HT-29 (cell line): ENCODE results near the gene C1orf141. TPM values are rescaled to one million over a fixed set of nuclear protein-coding genes. Genes with fewer than 3 reads are reported as not detected.
"Not testable (repeated sequence)": the region's sequence is repeated elsewhere in the genome, so short reads cannot be mapped to it uniquely, and the experiment has no call there.

Experiments used
- DNase-seq: peaks from one replicate; pipeline ENCODE4 v3.0.0-alpha.2; 2015; ENCODE audit warnings: low spot score
- total RNA-seq: library from RNA; depleted of rRNA; stranded (reverse); fragments of >200 nt; shearing (Covaris generic); gene quantifications from 2 replicates; pipeline ENCODE4 v1.2.3, GENCODE V29; 2014; rRNA removed

Gene C1orf141
- not detected in 2 replicates for total RNA-seq

DNA sequence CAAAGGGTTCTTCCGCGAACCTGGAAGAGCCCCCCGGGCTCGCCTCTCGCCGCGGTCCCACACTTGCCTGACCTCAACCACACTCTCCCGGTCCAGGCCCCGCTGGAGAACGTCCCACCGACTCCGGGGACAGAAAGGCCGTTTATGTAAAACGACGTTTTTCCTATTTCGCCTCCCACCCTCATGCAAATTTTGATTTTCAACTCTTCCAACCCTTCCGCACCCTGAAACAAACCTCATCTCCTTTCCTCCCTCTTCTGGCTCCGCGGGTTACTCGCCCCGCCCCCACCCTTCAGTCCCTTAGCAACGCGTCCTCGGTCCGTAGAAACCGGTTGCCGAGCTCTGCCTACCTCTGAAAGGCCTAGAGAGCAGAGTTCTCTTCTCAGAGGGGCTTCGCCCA lies at the start of gene C1orf141:
C1orf141 (minus strand) TSS at position 276 of the 400 bp plus-strand sequence. CDS start 7,730 bp downstream, outside the sequence.
- DNase-seq, result no peak

- DNase-seq, result no peak
Measured at GRCh38 chr1:67175530-67176087, 40.8 kb upstream of the C1orf141 start.

- DNase-seq, result no peak
Measured at GRCh38 chr1:67174716-67175284, 40.0 kb upstream of the C1orf141 start.

DNA sequence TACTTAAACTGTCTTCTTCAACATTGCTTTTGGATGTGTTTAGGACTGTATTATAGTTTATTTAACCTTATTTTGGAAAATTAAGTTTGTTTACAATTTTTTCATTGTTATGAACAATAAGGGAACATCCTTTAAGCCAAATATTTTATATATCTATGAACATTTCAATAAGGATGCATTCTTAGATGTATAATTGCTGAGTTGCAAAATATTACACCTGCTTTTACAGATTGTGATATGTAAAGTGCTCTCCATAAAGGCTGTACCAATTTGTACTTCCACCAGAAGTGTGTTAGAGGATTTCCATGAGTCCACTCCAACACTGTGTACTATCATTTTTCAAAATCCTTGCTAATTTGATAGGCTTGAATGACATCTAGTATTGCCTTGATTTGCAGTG lies 39.2 kb upstream of the C1orf141 start:
- DNase-seq, result no peak

GRCh38 chr1:67171978-67172377 lies 37.2 kb upstream of the C1orf141 start:
- DNase-seq, result no peak

DNA sequence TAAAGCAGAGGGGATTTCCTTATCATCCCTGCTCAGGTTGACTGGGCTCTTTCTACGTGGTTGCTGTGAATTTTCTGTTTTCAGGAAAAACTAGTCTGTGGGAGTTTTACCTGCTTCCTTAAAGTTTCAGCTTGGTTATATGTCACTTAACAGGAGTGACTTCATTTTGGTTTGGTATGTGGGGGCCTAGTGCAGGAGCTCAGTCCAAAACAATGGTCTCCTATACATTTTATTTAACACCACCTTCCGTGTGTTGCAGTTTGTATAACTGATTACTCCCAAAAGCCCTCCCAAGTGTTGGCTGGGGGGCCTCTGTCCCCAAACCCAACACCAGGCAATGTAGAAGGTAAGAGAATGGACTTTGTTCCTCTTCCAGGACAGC lies 36.8 kb upstream of the C1orf141 start:
- no peak for DNase-seq

- DNase-seq, result no peak
Measured at GRCh38 chr1:67170751-67171573, 36.2 kb upstream of the C1orf141 start.

- peak; percentile 7 for DNase-seq
Measured at GRCh38 chr1:67169932-67170331, 35.2 kb upstream of the C1orf141 start.

GRCh38 chr1:67169496-67169895 lies 34.7 kb upstream of the C1orf141 start:
- no peak for DNase-seq

GRCh38 chr1:67166196-67166595 lies 31.4 kb upstream of the C1orf141 start, which contains the start of gene IL23R:
TSS of gene IL23R (plus strand) at chr1:67166454. CDS start at chr1:67168121, 1,667 bp downstream.
- DNase-seq, result no peak

- no peak for DNase-seq
Measured at GRCh38 chr1:67165468-67166041, 30.8 kb upstream of the C1orf141 start.

- peak; percentile 18 for DNase-seq
Measured at GRCh38 chr1:67162954-67163353, 28.2 kb upstream of the C1orf141 start.

DNA sequence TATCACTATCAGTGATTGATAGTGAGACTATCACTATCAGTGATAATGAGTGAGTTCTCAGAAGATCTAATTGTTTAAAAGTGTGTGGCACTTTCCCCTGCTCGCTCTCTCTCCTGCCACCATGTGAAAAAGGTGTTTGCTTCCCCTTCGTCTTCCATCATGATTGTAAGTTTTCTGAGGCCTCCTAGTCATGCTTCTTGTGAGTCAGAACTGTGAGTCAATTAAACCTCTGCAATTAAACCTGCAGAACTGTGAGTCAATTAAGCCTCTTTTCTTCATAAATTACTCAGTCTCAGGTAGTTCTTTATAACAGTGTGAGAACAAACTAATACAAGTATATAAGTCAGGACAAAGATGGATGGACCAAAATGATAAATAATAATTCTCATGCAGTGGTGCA lies 24.5 kb upstream of the C1orf141 start:
- DNase-seq, result no peak

- no peak for DNase-seq
Measured at GRCh38 chr1:67158401-67158800, 23.6 kb upstream of the C1orf141 start.

DNA sequence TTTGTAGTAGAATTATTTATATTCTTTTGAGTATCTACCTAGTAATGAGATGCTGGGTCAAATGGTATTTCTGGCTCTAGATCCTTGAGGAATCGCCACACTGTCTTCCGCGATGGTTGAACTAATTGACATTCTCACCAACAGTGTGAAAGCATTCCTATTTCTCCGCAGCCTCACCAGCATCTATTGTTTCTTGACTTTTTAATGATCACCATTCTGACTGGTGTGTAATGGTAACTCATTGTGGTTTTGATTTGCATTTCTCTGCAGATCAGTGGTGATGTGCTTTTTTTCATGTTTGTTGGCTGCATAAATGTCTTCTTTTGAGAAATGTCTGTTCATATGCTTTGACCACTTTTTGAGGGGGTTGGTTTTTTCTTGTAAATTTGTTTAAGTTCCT lies 16.2 kb upstream of the C1orf141 start:
- DNase-seq, result no peak

DNA sequence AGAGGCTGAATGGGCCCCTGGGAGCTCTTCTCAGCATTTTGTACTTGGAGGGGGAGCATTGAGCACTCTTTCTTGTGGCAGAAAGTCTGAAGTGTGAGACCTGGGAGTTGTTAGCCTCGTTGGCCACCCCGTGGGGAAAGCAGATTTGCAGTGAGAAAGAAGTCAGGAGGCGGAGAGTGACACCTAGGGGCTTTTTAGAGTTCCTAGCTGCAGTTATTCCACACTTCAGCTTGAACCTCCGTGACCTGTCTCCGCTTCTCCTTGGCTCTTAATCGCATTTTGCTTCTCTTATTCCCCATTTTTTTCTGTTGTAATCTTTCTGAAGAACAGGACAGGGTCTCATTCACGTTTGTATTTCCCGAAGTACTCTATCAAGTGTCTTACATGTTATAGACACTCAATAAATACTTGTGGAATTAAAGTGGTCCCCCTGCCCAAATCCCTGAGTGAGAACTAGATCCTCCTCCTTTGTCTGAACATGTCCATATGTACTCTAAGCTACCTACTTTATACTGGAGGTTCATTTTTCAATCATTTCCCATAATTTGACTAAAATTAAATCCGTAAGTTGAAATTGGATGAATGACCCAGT lies 14.5 kb upstream of the C1orf141 start:
- DNase-seq, result peak; percentile 89

DNA sequence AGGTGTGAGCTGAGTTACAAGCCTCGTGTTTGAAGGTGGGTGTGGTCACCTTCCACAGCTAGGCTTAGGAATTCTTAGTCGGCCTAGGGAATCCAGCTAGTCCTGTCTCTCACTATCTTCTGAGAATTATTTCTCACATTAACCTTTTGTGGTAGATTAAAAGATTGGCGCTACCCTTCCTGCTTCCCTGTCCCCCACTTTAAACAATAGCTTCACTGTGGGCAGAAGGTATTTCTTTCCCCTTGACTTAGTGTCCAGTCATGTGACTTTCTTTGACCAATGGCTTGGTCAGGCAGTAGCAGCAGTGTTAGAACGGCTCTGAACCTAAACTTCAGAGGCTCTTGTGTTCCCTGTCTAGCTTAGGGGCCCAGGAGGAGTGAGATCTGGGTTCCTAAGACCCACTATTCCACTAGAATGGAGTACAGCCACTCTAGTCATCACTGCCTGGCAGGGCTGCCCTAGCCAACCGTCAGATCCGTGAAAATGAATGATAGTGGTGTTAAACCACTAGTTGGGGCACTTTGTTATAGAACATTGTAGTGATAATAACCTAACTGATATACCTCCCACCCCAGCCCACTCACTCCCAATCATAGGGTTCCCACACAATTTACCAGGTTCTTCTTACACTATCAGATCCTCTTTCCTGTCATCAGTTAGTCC lies 13.9 kb upstream of the C1orf141 start:
- DNase-seq, result peak; percentile 84

DNA sequence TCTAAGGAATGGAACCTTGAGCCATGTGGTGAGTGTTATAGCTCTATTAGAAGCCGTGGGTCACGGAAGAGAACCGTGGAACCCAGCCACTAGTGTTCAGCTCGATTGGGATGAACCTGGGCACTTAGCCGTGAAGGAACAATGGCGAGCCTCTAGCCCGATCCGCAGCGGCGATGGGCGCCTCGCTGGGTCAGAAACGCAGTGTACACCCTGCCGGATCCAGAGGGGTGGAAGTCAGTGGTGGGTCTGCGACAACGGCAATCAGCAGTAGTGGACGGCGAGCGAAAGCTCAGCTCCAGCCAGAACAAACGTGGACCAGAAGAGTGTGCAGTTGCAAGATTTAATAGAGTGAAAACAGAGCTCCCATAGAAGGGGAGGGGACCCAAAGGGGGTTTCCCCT lies 13.2 kb upstream of the C1orf141 start:
- not testable (repeated sequence) for DNase-seq

DNA sequence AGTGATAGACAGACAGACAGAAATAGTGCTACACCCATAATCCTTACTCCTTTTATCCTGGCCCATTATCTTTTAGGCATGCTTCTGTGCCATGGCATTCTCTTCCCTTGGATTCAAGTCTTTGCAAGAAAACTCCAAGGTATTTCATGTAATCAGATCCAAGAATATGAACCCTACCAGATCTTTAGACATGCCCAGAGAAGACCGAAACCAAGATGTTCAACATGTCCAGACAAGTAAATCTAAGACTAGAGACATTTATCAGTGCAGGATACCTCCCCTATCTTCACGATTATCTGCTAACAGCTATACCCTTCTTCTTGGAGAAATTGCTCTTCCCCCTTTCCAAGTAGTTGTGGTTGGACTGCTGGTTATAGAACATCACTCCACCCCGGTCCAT lies 11.8 kb upstream of the C1orf141 start:
- DNase-seq, result no peak

GRCh38 chr1:67146101-67146500 lies 11.3 kb upstream of the C1orf141 start:
- DNase-seq, result no peak

GRCh38 chr1:67144696-67145095 lies 9.9 kb upstream of the C1orf141 start:
- no peak for DNase-seq
